NCI-H345 treated with DMSO at 0.1 percent for 48 hours (cell line): ENCODE results near the gene FADD.
"Not testable (repeated sequence)": the region's sequence is repeated elsewhere in the genome, so short reads cannot be mapped to it uniquely, and the experiment has no call there.

Source experiments
- DNase-seq: peaks from one replicate; lab custom pipeline; 2025; ENCODE audit not compliant: unreplicated experiment; lab: John Stamatoyannopoulos, UW

FADD gene

DNA sequence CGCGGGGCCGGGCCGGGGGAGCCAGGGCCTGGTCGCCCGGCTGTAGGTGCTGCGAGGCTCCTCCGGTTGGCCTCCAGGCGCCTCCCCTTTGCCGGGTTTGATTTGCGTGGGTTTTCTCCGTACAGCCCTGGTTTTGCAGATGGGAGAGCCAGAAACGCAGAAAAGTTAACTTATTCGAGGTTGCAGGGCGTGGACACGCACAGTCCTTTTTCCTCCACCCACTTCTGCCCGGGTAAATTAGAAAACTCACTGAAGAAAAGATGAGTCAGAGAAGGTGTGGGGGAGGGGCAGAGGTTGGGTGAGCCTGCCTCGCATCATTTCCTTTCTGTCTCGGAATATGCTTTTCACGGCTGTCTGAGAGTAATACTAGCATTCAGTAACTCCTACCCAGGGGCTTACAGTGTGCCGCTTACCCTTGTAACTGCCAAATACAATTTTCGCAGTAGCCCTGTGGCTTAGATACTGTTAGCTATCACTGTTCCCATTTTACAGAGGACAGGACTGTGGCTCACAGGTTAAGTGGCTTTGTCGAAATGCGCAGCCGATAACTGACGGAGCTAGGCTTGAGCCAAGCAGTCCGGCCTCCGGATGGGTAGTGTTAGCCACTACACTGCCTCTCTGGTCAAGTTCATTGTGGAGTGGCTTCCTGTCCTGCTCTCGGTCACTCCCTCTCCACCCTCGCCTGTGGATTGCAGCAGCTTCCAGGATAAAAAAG lies 812 bp downstream of the FADD start:
- DNase-seq = no peak

DNA sequence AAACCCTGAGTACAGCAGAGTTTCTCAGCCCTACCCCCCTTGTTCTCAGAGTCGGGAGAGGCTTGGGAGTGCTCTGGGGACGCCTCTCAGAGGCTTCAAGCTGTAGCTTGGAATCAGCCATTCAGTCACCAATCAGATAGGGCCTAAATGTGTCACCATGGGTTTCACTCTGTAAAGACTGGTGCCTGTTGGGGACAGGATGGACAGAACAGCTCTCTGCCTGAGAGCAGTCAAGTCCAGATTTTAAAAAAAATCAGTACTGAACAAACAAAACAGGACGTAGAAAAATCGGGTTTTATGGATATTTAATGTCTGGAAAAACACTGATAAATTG lies 1.3 kb downstream of the FADD start:
- no peak for DNase-seq

DNA sequence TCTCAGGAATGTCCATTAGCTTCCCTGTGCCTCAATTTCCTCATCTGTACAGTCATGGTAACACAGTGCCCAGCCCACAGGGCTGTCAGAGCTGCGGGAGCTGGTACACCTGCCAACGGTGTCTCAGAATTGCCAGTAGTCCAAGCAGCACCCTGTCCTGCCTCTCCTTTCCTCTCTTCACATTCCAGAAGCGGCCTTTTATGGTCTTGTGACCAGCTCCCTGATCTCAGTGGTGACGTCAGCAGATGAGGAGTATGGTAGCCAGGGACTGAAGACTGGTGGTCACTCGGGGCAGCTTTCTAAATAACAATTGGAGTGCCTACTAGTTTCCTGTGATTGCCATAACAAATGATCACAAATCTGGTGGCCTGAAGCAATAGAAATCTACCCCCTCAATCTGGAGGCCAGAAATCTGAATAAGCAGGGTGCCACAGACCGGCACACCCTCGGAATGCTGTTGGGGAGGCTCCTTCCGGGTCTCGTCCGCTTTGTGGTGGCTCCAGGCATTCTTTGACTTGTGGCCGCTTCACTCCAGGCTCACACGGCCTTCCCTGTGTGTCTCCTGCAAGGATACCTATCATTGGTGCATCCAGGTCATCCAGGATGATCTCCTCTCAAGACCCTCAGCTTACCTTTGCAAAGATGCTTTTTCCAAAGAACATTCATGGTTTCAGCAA lies 2.1 kb downstream of the FADD start:
- DNase-seq = no peak

DNA sequence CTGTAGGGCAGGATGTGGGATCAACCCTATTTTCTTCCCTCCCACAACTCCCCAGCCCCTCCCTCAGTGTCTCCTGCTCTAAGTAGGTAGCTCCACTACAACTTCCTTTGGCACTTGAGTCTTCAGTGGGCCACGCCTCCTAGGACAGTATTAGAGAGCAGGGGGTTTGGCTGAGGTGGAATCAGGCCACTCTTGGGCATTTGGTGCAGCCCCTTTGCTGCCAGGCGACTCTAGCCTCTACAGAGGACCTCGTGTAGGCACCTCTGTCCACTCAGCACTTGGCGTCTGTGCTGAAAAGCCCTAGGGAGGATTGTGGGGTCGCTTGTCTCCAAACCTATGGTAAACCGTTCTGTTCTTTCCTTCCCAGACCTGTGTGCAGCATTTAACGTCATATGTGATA lies 2.7 kb downstream of the FADD start:
- DNase-seq = no peak

DNA sequence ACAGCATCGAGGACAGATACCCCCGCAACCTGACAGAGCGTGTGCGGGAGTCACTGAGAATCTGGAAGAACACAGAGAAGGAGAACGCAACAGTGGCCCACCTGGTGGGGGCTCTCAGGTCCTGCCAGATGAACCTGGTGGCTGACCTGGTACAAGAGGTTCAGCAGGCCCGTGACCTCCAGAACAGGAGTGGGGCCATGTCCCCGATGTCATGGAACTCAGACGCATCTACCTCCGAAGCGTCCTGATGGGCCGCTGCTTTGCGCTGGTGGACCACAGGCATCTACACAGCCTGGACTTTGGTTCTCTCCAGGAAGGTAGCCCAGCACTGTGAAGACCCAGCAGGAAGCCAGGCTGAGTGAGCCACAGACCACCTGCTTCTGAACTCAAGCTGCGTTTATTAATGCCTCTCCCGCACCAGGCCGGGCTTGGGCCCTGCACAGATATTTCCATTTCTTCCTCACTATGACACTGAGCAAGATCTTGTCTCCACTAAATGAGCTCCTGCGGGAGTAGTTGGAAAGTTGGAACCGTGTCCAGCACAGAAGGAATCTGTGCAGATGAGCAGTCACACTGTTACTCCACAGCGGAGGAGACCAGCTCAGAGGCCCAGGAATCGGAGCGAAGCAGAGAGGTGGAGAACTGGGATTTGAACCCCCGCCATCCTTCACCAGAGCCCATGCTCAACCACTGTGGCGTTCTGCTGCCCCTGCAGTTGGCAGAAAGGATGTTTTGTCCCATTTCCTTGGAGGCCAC lies 3.3 kb downstream of the FADD start:
- DNase-seq = no peak

DNA sequence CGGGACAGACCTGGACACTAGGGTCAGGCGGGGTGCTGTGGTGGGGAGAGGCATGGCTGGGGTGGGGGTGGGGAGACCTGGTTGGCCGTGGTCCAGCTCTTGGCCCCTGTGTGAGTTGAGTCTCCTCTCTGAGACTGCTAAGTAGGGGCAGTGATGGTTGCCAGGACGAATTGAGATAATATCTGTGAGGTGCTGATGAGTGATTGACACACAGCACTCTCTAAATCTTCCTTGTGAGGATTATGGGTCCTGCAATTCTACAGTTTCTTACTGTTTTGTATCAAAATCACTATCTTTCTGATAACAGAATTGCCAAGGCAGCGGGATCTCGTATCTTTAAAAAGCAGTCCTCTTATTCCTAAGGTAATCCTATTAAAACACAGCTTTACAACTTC lies 3.9 kb downstream of the FADD start:
- no peak for DNase-seq

DNA sequence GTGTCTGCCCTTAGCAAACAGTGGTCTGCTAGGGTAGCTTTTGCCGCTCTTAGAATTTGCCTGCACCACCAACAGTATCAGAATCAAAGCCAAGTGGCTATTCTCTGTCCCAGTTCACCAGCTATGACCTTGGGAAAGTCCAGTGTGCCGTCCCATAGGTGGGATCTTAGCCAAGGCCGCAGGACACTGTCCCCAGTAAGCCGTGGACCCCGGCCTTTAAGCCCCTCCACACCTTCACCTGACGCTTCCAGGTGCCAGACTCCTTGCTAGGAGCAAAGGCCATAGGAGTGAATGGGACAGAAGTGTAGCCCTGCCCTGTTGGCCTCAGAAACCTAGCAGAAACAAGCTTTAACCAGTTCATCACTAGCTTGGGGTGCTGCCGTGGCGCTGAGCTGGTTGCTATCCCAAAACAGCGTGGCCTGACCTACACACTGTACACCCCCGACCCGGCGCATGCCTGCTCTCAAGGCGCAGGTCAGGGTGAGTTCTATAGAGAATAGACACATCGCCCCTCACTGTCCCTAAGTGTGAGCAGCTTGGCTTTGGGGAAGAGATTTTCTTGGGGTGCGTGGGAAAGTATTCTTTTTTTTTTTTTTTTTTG lies 4.5 kb downstream of the FADD start:
- no peak for DNase-seq

DNA sequence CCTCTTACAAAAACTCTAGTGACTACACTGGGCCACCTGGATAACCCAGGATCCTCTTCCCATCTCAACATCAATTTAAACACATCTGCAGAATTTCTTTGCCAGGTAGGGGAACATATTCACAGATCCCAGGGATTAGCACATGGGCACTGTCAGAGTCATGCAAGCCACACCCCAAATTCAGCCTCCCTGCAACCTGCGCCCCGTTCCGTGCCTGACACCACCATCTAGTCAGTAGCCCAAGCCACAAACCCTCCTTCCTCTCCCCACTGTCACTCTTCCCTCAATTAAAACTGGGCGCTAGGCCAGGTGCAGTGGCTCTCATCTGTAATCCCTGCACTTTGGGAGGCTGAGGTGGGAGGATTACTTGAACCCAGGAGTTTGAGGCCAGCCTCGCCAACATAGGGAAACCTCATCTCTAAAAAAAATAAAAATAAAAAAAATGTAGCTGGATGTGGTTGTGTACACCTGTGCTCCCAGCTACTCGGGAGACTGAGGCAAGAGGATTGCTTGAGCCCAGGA lies 6.4 kb downstream of the FADD start:
- DNase-seq = no peak

DNA sequence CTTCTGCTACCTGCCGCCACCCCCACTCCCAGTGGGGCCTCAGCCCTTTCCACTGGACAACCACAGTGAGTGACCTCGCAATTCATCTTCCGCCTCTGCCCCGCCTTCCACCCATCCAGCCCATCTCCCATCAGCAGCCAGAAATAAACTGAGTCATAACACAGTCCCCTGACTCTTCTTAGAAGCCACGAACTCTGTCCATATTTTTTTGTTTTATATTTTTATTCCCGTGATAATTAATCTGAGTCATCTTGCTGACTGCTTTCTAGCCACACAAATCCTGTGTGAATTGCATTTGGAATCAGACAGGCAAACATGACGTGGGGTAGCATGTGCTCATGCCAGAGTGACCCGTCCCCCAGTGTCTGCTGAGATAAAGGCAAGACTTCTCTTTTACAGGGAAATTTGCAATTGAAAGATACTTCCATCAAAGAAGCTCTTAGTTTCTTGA lies 7.0 kb downstream of the FADD start:
- no peak for DNase-seq

DNA sequence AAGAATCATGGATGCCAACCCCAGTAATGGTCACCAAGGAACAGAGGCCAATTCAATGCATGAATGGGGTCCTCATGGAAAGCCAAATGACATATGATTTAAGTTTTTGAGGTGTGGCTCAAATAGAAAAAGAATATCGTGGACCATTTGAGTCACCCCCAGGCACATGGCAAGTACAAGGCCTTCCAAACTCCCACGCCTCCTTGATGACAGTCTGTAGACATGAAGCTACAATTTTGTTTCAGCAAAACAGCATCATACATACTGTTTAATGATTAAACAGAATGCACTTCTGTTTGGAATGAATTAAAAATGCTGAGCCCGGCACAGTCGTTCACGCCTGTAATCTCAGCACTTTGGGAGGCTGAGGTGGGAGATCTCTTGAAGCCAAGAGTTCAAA lies 7.4 kb downstream of the FADD start:
- DNase-seq = no peak

DNA sequence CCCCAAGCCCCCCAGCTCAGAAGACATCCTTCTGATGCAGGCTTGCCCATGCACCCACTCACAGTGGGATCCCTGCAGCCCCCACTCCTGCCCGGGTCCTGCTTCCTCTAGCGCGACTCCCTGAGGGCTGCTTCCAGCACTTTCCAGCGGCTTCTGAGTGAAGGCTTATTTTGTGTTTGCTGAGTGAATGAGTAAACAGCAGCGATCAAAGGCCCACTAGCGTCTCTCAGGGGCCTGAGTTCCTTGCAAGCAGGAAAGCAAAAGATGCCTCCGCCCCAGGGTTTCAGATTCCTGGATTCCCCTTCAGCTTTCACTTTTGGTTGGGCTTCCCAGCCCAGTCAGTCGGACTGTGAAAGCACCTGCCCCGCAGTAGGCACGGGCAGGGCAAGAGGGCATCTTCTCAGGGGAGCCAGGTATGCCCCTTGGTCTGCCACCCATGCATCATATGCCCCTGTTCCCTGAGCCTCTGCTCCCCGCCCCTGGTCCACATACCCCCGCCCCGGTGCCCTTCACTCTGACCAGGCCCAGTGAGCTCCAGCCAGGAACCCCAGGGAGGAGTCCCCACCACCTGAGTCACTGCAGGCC lies 9.2 kb downstream of the FADD start:
- DNase-seq = no peak

DNA sequence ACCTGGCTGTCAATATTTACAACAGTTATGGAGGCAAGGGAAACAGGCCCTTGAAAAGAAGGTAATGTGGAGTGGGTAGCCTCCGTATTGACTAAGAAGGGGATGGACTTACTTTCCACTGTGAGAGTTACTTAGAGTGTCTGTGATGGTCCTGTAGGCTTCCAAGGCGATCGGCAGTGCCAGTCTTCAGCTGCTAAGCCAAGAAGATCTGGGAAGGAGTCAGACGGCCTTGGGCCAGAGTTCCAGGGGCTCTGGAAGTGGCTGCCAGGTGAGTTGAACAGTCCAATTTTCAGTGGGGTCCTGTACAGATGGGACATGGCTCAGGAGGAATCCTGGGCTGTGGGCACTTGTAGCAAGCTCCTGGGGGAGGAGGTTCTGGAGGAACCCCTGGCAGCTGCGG lies 14.3 kb downstream of the FADD start:
- DNase-seq = not testable (repeated sequence)

DNA sequence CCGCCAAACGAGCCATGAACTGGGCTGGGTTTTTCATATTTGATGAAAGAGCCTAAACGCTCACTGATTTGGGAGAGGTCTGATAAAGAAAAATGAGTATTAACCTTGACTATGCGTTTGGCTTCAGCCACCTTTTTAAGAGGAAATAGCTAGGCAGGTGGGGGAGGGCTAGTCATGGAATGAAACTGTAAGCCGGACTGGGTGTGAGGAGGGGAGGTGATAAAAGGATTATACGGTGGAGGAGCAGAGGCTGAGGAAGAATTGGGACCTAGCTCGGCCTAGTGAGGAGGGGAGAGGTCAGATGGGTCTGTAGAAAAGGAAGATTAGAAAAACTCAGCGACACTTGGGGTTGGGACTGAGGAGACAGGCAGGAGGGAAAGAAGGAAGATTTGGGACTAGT lies 15.0 kb downstream of the FADD start:
- not testable (repeated sequence) for DNase-seq

DNA sequence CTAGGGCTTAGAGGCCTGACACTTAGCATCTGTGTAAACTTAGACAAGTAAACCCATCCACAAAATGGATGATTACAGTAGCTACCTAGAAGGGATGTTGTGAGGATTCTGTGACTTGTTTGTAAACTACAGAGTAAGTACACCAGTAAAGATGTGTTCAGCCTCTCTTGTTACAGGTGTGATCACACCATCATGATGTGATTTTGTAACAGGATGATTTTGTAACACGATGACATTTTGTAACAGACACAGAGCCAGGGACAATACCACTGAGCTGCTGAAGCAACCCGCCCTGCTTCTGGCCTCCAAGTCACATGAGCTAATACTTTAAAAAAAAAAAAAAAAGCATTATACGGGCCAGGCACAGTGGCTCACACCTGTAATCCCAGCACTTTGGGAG lies 17.0 kb downstream of the FADD start:
- DNase-seq = no peak

DNA sequence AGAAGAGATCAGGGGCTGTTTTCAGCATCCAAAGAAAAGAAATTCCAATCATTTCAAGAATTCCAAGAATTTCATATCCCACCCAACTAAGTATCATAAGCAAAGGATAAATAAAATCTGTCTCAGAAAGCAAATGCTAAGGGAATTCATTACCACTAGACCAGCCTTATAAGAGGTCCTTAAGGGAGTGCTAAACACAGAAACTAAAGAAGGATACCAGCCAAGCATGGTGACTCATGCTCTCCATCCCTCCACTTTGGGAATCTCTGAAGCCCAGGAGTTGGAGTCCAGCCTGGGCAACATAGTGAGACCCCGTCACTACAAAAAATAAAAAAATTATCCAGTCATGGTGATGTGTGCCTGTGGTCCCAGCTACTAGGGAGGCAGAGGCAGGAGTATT lies 17.8 kb downstream of the FADD start:
- DNase-seq = no peak

DNA sequence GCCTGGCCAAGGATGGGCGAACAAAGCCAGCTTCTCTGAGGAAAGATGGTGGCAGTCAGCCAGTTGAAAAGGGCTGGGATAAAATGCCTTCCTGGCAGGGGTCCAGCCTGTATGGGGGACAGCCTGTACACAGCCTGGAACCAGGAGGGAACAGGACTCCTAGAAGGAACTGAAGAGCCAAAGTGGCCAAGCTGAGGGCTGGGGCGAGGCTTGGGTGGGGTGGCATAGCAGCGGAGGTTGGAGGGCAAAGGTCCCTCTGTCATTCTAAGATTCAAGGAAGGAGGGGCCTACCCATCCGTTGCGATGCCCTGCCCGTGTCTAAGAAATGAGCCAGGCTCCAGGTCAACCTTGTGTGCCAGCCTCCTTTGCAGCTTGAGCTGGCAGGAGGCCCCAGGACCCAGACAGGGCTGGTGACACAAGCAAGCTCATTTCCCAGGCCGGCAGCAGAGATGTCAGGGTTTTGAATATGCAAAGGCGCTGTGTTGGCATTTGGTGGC lies 22.6 kb downstream of the FADD start:
- no peak for DNase-seq

DNA sequence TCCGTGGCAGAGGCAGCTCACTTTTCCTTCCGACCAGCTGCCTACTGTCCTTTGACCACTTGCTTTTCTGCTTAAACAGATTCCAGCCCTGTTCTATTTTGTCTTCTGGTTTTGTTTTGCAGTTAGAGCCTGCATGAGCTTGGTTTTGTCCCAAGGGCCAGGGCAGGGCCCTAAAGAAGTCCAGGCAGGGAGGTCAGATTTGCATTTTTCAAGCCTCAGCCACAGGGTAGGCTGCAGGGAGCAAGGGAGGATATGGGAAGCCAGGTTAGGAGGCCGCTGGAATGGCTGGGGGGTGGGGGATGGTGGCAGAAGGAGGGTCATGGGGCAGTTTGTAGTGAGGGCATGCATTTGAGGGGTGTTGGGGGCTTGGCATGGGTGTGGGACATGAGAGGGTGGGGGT lies 23.1 kb downstream of the FADD start:
- no peak for DNase-seq

DNA sequence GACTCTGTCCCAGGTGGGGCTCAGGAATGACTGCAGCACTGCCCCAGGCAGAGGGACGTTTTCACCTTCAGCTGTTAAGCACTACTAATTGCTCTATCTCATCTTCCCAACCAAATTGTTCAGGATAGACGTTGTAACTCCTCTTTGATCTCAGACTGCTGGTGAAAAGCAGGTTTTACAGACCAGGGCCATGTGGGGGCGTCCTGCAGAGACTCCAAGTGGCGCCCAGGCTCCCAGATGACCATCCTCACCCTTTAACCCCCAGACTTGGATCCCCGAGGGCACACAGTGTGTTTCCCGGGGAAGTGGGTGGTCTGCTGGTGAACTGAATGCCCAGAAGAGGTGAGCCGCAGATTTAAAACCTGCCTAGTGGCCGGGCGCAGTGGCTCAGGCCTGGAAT lies 23.9 kb downstream of the FADD start:
- no peak for DNase-seq

DNA sequence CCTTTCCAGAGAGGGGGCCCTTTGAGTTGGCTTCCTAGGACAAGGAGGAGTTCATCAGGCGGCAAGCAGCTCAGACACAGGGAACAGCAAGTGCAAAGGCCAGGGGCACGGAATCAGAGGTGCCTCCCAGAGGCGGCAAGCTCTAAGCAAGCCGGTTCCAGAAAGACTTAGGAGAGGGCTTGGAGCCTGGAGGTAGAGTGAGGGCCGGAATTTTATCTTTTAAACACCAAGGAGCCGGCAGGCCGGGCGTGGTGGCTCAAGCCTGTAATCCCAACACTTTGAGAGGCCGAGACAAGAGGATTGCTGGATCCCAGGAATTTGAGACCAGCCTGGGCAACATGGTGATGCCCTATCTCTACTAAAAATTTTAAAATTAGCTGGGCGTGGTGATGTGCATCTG lies 26.6 kb downstream of the FADD start:
- DNase-seq = no peak

DNA sequence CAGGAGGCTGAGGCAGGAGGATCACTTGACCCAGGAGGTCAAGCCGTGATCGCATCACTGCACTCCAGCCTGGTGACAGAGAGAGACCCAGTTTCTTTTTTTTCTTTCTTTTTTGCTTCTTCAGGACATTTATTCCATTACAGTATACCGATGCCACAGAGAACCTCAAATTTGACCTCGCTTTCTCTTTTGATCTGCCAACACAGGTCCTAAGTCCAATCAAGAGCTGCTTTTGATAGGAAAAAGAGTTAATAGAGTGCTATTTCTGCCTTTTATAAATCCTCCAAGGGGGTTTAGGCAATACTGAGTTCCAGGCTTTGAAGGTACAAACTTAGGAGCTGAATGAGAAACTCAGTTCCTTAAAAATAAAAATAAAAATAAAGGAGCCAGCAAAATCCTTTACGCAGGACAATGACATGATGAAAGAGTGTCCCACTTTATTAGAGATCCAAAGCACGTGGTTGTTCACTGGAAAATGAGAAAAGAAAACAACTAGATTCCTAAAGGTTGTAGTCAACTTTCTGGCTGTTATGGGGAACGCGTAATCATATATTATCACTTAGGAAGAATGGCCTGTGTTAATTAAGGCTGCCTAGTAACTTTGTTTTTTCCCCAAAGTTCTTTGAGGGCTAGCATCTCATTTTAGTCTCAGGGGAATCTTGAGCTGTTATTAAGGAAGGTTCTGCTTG lies 27.2 kb downstream of the FADD start:
- no peak for DNase-seq
